Stimulated activated CD4-positive, alpha-beta T cell treated with anti-CD3 and anti-CD28 coated beads, Interleukin-2, amount 100 ng/mL, for 48 hours (primary cell): ENCODE measurements around the gene CD47.

Experiments
- DNase-seq, 2 donors: peaks; one replicate each; pipeline ENCODE4 v3.0.0-alpha.2; 2020

CD47 gene

DNA sequence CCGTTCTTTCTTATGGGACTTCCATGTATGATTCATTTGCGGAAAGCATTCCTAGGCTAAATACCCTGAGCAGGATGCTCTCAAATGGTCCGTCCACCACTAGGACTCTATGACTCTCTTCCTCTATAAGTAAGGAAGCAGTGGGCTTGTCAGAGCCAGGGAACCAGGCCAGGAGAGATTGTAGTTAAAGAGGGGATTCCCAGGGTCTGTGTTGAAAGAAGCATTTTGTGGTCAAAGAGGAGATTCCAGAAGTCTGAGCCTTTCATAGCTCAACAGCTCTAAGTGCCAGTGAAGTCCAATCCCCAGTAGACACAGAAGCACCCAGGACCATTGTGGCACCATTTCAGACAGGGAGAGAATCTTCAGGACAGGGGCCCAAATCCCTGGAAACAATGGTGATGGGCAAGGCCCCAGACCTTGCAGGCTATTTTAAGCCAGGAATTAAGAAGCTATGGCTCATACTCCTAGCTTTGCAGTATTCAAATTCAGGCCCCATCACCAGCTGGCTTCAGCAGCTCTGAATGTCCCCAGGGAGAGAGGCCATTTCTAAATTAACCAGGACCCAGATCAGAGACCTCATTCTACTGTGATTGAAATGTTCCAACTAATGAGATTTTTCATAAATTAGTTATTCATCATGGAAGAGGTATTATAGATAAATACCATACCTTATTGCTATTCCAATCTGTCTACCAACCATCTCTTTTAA, 81.7 kb downstream of the CD47 start:
- no peak for DNase-seq

DNA sequence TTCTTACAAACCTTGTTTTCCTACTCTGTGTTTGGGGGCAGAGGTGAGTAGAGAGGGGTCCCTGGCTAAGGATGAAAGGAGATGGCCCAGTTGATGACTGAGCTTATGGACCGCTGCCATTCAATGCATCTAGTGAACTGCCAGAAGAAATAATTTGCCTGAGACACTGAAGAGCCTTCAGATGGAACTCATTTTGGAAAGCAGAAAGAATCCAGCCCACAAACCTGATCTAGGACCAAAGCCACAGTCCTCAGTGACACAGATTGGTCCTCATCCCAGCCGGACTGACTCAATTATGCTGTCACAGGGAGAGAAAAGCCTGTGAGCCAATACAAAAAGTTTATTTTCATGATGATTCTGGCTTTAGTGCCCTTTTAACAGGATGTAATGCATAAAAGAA, 82.7 kb downstream of the CD47 start:
- no peak for DNase-seq

- DNase-seq = no peak
Measured at GRCh38 chr3:108006881-108007331, 83.9 kb downstream of the CD47 start.

DNA sequence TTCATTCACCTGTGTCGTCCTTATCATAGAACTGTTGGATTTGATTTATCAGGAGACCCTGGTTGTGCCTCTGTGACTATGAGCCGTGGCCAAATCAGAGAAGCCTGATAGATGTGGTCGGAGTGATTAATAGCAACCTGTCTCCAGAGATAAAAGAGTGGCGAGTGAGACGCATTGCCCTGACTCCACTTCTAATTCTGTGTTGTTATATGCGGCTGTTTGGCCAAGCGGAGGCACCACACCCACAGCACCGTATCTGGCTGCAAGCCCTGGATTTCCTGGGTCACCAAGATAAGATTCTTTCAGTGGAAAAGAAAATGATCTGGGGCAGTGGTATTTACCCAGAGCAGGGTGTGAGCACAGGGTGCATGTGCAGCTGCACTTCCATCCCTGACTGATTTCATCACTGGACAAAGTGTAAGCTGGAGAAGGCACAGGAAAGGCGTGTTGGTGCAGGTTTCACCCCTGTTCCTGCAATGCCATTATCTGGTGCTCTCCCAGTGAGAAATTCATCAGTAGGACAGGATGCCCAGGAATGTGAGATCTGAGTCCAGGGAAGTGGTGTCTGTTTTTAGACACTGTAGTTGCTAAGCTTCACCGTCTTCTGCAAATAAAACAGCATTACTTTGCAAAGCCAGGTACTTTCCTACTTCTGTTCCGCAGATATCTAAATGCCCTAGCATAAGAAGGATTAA, 84.6 kb downstream of the CD47 start:
- DNase-seq = no peak

DNA sequence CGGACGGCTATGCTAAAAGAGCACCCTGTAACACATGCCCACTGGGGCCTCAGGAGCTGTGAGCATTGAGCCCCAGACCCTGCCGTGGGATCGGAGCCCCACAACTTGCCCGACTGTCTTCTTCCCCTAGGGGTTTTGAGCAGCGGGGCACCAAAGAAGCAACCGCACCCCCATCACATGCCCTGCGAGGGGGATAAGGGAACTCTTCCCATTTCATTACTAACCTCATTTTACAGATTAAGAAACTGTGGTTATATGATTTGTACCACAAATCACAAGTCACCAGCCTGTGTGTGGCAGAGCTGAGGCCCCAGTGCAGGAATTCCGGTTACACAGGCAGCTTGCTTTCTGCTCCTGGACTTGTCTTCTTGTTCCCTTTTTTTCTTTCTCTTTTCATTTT, 86.2 kb downstream of the CD47 start:
- DNase-seq = no peak

- DNase-seq = no peak
Measured at GRCh38 chr3:108001457-108001856, 89.4 kb downstream of the CD47 start.

GRCh38 chr3:107999215-107999775, 91.5 kb downstream of the CD47 start:
- no peak for DNase-seq

DNA sequence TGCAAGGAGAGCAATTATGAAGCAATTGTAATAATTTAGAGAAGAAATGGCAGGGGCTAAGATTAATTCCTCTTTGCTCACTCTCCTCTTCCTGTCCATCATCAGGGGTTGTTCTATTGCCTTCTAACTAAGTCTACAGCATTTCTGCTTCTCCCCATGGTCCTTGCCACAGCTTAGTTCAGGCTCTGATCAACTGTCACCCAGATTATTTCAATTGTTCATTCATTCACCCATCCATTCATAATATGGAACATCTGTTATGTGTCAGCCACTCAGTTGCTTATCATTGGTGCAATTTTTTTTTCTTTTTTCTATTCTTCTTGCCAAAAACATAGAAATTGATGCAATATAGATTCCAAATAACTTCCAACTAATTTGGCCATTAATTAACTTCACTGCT, 93.2 kb downstream of the CD47 start:
- no peak for DNase-seq

DNA sequence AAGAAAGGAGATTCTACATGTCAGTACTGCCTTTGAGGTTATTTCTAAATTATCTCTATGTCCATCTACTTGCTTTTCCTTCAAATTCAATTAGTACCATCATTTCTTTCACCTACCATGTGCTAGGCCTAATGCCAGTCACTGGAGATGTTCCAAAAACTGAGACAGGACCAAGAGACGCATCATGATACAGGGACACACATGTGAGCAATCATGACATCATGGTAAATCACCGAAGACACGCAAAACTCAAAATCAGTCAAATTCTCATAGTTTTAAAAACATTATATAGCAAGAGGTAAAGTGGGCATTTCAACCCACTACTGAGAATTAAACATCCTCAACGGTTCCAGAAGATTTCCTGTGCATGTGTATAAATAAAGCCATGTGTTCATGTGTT, 95.0 kb downstream of the CD47 start:
- DNase-seq = no peak

DNA sequence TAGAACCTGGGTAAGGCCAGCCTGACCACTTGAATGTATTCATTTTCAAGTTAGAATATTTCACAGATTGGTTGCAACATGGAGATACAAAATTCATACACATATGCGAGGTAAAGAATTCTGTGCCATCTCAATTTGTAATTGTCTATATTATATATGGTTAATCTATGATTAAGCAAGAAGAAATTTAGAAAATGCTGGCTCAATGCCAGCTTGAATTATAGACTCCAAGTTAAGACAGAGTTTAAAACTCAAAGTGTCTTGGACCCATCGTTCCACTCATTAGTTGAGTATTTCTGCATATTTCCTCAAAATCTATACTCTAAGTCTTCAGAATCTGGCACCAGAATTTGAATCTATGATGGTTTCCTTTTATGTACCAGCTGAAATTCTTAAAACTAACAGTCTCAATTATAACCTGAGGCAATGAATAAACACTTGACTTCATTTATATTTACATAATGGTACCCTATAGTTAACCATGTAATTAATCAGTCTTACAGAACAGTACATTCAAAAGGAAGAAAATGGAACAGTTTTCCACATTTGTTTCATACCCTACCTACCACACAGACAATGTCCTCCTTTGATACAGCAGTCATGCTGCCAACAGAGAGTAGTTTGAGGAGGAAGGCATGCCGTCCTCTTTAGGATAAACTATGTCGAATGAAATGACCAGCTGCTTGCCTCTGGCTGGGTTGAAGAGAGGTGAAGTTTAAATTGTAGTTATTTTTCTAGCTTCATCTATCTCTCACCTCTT, 95.7 kb downstream of the CD47 start:
- no peak for DNase-seq

DNA sequence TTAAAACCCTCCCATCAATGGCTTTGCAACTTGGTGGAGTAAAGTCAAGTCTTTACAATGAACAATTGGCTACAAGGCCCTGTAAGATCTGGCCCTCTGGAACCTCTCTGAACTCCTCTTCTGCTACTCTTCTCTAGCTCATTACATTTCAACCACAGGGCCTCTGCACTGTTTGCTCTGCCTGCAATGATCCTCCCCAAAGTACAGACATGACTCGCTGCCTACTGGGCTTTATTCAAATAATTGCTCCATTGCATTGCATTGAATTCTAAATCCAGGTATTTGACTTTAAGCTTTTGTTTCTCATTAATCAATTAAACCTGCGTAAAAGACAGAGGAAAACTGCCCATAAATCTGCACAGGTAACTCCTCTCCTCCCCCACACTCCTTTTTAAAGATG, 96.7 kb downstream of the CD47 start:
- no peak for DNase-seq

DNA sequence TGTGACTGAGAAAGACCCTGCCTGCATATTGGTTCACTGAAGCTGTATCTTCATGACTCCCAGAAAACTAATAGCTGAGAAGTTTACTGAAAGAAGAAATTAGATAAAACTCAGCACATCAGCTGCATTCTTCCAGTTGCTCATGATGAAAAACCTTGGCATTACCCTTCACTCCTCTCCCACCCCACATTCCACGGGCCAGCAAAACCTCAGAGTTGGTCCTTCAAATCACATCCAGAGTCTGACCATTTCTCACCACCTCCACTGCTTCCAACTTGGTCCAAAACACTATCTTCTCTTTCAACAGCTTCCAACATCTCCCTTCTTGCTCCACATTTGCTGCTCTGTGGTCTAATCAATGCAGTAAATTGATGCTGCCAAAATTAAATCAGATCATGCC, 97.1 kb downstream of the CD47 start:
- DNase-seq = no peak
